A549 treated with Hydrocortisone at 1 μM for 4 hours (cell line): ENCODE results near the gene THAP12. TPM values are rescaled to one million over a fixed set of nuclear protein-coding genes. Genes with fewer than 3 reads are reported as not detected.

Experiments used
- total RNA-seq: library from RNA; stranded (reverse); fragments of 200-300 nt; extraction: Qiagen RNA extraction; gene quantifications from 5 replicates; pipeline ENCODE4 v1.2.3, GENCODE V29; 2022

The THAP12 gene, protein sequence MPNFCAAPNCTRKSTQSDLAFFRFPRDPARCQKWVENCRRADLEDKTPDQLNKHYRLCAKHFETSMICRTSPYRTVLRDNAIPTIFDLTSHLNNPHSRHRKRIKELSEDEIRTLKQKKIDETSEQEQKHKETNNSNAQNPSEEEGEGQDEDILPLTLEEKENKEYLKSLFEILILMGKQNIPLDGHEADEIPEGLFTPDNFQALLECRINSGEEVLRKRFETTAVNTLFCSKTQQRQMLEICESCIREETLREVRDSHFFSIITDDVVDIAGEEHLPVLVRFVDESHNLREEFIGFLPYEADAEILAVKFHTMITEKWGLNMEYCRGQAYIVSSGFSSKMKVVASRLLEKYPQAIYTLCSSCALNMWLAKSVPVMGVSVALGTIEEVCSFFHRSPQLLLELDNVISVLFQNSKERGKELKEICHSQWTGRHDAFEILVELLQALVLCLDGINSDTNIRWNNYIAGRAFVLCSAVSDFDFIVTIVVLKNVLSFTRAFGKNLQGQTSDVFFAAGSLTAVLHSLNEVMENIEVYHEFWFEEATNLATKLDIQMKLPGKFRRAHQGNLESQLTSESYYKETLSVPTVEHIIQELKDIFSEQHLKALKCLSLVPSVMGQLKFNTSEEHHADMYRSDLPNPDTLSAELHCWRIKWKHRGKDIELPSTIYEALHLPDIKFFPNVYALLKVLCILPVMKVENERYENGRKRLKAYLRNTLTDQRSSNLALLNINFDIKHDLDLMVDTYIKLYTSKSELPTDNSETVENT
- 40.1 to 60.1 TPM (median 45.0 TPM) in 5 replicates for total RNA-seq

DNA sequence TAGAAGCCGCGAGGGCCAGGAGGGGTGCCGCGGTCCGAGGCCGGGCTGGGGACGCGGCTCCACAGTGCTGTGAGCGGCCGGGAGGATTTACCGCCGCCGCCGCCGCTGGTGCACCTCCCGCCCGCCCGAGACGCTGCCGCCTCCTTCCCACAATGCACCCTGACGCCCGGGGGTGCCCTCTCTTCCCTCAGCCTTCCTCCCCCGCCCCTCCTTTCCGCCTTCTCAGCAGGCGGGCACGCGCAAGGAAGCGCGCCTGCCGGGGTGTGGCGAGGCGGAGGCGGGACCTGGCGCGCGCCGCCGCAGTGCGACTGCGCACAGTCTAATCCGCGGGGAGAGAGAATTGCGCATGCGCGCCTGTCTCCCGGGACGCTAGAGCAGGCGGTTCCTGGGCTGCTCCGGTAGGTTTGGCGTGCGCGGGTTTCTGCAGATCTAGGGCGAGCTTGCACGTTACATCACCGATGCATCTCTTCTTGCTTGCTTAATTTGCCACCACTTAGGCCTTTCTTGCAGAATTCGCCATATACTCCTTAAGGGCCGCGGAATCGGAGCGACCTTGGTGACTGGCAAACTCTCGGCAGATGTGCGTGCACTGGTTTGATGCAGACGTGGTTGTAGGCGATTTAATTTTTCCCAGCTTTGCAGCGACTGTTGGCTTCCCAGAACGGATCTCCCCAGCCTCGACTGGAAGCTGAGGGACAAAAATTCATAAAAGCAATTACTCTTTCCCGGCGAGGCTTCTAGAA, at the start of gene THAP12, which contains the start of gene GVQW3:
TSS of gene THAP12 (minus strand) at position 156 of the 743 bp plus-strand sequence. CDS start 296 bp downstream, outside the sequence.
TSS of gene GVQW3 (plus strand) at position 347 of the 743 bp plus-strand sequence. CDS start 506 bp downstream, outside the sequence.

Other genes with a start within 250 kb of the THAP12 start
- gene WNT11, start 174.6 kb downstream of the THAP12 start, total RNA-seq, result 1.1 to 2.1 TPM (median 1.8 TPM) in 5 replicates
- gene GVQW3, start 191 bp upstream of the THAP12 start, total RNA-seq, result 0.32 to 1.3 TPM (median 0.90 TPM) in 5 replicates
- gene EMSY, start 63.9 kb upstream of the THAP12 start, total RNA-seq, result 9.8 to 17.4 TPM (median 12.4 TPM) in 5 replicates